CD4-positive, alpha-beta T cell treated with Interleukin-17A for 4 hours (primary cell): ENCODE measurements around the gene LAT.
"Not testable (repeated sequence)": the region's sequence is repeated elsewhere in the genome, so short reads cannot be mapped to it uniquely, and the experiment has no call there.

ENCODE experiments used
- DNase-seq: peaks from one replicate; pipeline ENCODE4 v3.0.0-alpha.2; 2020; ENCODE audit warnings: mixed read lengths

Gene LAT

GRCh38 chr16:28984619-28985135 lies at the start of gene LAT:
Gene LAT, plus strand, starts transcription at chr16:28985052. Its CDS starts 366 bp downstream, at chr16:28985418.
- peak; percentile 93 for DNase-seq

GRCh38 chr16:28935346-28935745 lies 49.5 kb upstream of the LAT start:
- DNase-seq = no peak

GRCh38 chr16:28935924-28936783 lies 48.7 kb upstream of the LAT start:
- peak; percentile 85 for DNase-seq

GRCh38 chr16:28936784-28937155 lies 48.1 kb upstream of the LAT start:
- DNase-seq = no peak

GRCh38 chr16:28937222-28937876 lies 47.5 kb upstream of the LAT start:
- no peak for DNase-seq

- DNase-seq = no peak
These were observed 46.1 kb upstream of the LAT start for GRCh38 chr16:28938721-28939120.

- not testable (repeated sequence) for DNase-seq
These were observed 45.0 kb upstream of the LAT start for GRCh38 chr16:28939825-28940224.

GRCh38 chr16:28943281-28943680 lies 41.6 kb upstream of the LAT start:
- no peak for DNase-seq

GRCh38 chr16:28946681-28947080 lies 38.2 kb upstream of the LAT start:
- no peak for DNase-seq

GRCh38 chr16:28950648-28951409 lies 34.0 kb upstream of the LAT start, which contains the start of gene NFATC2IP:
Gene NFATC2IP, plus strand, starts transcription at chr16:28950937. Its CDS starts 75 bp downstream, at chr16:28951012.
- DNase-seq = peak; percentile 100

GRCh38 chr16:28951410-28951943 lies 33.4 kb upstream of the LAT start:
- no peak for DNase-seq

GRCh38 chr16:28958216-28958615 lies 26.6 kb upstream of the LAT start:
- no peak for DNase-seq

GRCh38 chr16:28958836-28959235 lies 26.0 kb upstream of the LAT start:
- no peak for DNase-seq

- DNase-seq = no peak
These were observed 20.8 kb upstream of the LAT start for GRCh38 chr16:28964072-28964471.

GRCh38 chr16:28964496-28964895 lies 20.4 kb upstream of the LAT start:
- DNase-seq = no peak

GRCh38 chr16:28967156-28967555 lies 17.7 kb upstream of the LAT start:
- DNase-seq = no peak

- not testable (repeated sequence) for DNase-seq
These were observed 15.2 kb upstream of the LAT start for GRCh38 chr16:28969696-28970095.

GRCh38 chr16:28974007-28974436 lies 10.8 kb upstream of the LAT start:
- DNase-seq = peak; percentile 57

GRCh38 chr16:28974437-28975157 lies 10.3 kb upstream of the LAT start, which contains the start of gene SPNS1:
Gene SPNS1, plus strand, starts transcription at chr16:28974778. Its CDS starts 374 bp downstream, at chr16:28975152.
- DNase-seq = peak; percentile 92

GRCh38 chr16:28975158-28975599 lies 9.7 kb upstream of the LAT start:
- no peak for DNase-seq

GRCh38 chr16:28977703-28978662 lies 6.9 kb upstream of the LAT start:
- DNase-seq = peak; percentile 61
